IPS-15b (cell line): ENCODE measurements around the gene CD22.

ENCODE experiments used
- H3K27me3 ChIP-seq: one replicate; pipeline ENCODE4 v1.6.1; 2013; ENCODE audit warnings: low read length; ENCODE audit not compliant: control insufficient read depth, insufficient read depth
- H3K36me3 ChIP-seq: one replicate; pipeline ENCODE4 v1.6.1; 2013; ENCODE audit warnings: low read length; ENCODE audit not compliant: control insufficient read depth, insufficient read depth
- H3K4me1 ChIP-seq: one replicate; pipeline ENCODE4 v1.6.1; 2013; ENCODE audit warnings: mild to moderate bottlenecking, low read length; ENCODE audit not compliant: control insufficient read depth, insufficient read depth
- H3K4me3 ChIP-seq: one replicate; pipeline ENCODE4 v1.5.1; 2013; ENCODE audit warnings: low read depth, low read length
- H3K9ac ChIP-seq: one replicate; pipeline ENCODE4 v1.6.1; 2013; ENCODE audit warnings: low read depth, mild to moderate bottlenecking, low read length
- H3K9me3 ChIP-seq: one replicate; pipeline ENCODE4 v1.6.1; 2013; ENCODE audit warnings: mild to moderate bottlenecking, low read length; ENCODE audit not compliant: control insufficient read depth, insufficient read depth

CD22 gene

GRCh38 chr19:35297515-35297848 is 31.5 kb upstream of the CD22 start:
- Histone ChIP-seq H3K9me3 (no peaks in the 10 kb centered on the region), H3K4me3 (no peak overlapping the region), H3K9ac (no peak overlapping the region), H3K4me1 (no peaks in the 10 kb centered on the region), H3K36me3 (no peaks in the 10 kb centered on the region), H3K27me3 (peaks cover 3% of the 10 kb centered on the region)

DNA sequence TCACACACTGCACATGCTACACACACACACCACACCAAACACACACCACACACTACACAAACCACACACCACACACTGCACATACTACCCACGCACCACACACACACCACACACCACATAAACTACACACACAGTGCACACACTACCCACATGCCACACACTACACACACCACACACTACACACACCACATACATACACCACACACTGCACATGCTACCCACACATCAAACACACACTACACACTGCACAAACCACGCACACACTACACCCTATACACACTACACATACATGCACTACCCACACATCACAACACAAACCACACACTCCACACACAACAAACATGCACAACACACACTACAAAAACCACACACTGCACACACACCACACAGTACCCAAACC is 31.1 kb upstream of the CD22 start:
- no peak overlapping the region for H3K4me3 ChIP-seq
- peaks cover 3% of the 10 kb centered on the region for H3K27me3 ChIP-seq
- H3K9ac ChIP-seq = no peak overlapping the region
- no peaks in the 10 kb centered on the region for H3K9me3 ChIP-seq
- H3K36me3 ChIP-seq = no peaks in the 10 kb centered on the region
- H3K4me1 ChIP-seq = no peaks in the 10 kb centered on the region

DNA sequence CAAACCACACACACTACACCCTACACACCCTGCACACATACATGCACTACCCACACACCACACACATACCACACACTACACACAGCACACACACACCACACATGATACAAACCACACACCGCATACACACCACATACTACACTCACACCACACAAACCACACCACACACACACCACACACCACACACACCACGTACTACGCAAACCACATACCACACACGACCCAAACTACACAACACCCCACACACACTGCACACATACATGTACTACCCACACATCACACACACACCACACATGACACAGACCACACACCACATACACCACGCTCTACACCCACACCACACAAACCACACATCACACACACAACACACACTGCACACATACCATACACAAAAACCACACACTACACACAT is 30.4 kb upstream of the CD22 start:
- H3K9me3 ChIP-seq = no peaks in the 10 kb centered on the region
- H3K4me1 ChIP-seq = no peaks in the 10 kb centered on the region
- peaks cover 3% of the 10 kb centered on the region for H3K27me3 ChIP-seq
- H3K4me3 ChIP-seq = no peak overlapping the region
- H3K9ac ChIP-seq = no peak overlapping the region
- H3K36me3 ChIP-seq = no peaks in the 10 kb centered on the region

DNA sequence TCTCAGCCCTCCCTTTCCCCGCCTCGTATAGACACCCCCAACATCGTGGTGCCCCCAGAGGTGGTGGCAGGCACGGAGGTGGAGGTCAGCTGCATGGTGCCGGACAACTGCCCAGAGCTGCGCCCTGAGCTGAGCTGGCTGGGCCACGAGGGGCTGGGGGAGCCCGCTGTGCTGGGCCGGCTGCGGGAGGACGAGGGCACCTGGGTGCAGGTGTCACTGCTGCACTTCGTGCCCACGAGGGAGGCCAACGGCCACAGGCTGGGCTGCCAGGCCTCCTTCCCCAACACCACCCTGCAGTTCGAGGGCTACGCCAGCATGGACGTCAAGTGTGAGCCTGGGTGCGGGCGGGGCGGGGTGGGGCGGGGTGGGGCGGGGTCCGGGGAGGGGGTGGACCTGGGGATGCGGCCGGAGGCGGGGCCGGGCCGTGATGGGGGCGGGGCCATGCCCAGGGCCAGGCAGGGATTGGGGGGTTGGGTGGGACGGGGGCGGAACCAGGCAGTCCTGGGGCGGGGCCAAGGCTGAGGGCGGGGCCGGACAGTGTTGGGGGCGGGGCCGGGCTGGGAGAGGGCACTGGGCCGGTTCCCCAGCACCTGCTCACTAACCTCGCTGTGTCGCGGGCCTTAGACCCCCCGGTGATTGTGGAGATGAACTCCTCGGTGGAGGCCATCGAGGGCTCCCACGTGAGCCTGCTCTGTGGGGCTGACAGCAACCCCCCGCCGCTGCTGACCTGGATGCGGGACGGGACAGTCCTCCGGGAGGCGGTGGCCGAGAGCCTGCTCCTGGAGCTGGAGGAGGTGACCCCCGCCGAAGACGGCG is 29.3 kb upstream of the CD22 start:
- Histone ChIP-seq H3K4me1 (no peaks in the 10 kb centered on the region), H3K36me3 (no peaks in the 10 kb centered on the region), H3K27me3 (peaks cover 3% of the 10 kb centered on the region), H3K9me3 (no peaks in the 10 kb centered on the region), H3K9ac (no peak overlapping the region), H3K4me3 (peak overlapping the region; percentile 8)

DNA sequence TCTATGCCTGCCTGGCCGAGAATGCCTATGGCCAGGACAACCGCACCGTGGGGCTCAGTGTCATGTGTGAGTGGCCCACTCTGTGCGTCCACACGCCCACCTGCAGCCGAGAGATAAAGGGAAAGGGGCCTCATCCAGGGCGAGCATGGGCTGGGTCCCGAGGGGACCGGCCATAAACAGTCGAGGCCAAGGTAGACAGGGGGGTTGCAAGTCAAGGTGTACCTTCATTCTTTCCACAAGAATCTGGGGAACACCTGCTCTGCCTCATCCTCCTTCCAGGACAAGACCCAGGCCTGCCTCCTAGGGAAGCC is 28.7 kb upstream of the CD22 start:
- Histone ChIP-seq H3K4me1 (no peaks in the 10 kb centered on the region), H3K4me3 (peak overlapping the region; percentile 8), H3K36me3 (no peaks in the 10 kb centered on the region), H3K9me3 (no peaks in the 10 kb centered on the region), H3K27me3 (peaks cover 3% of the 10 kb centered on the region), H3K9ac (no peak overlapping the region)

GRCh38 chr19:35301961-35302360 is 27.0 kb upstream of the CD22 start:
- Histone ChIP-seq H3K4me1 (no peaks in the 10 kb centered on the region), H3K27me3 (peaks cover 3% of the 10 kb centered on the region), H3K4me3 (no peak overlapping the region), H3K9me3 (no peaks in the 10 kb centered on the region), H3K9ac (no peak overlapping the region), H3K36me3 (no peaks in the 10 kb centered on the region)

DNA sequence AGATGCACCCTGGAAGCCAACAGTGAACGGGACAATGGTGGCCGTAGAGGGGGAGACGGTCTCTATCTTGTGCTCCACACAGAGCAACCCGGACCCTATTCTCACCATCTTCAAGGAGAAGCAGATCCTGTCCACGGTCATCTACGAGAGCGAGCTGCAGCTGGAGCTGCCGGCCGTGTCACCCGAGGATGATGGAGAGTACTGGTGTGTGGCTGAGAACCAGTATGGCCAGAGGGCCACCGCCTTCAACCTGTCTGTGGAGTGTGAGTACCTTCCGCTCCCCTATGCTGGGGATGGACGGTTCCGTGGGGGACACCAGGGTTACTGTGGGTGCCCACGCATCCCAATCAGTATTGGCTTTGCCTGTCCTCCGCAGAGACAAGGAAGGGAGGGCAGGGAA is 26.5 kb upstream of the CD22 start:
- H3K9ac ChIP-seq = no peak overlapping the region
- H3K9me3 ChIP-seq = no peaks in the 10 kb centered on the region
- H3K27me3 ChIP-seq = peaks cover 3% of the 10 kb centered on the region
- no peaks in the 10 kb centered on the region for H3K36me3 ChIP-seq
- H3K4me1 ChIP-seq = no peaks in the 10 kb centered on the region
- no peak overlapping the region for H3K4me3 ChIP-seq

GRCh38 chr19:35303357-35303915 is 25.6 kb upstream of the CD22 start:
- Histone ChIP-seq H3K27me3 (peaks cover 3% of the 10 kb centered on the region), H3K9ac (no peak overlapping the region), H3K4me1 (no peaks in the 10 kb centered on the region), H3K4me3 (no peak overlapping the region), H3K36me3 (no peaks in the 10 kb centered on the region), H3K9me3 (no peaks in the 10 kb centered on the region)

DNA sequence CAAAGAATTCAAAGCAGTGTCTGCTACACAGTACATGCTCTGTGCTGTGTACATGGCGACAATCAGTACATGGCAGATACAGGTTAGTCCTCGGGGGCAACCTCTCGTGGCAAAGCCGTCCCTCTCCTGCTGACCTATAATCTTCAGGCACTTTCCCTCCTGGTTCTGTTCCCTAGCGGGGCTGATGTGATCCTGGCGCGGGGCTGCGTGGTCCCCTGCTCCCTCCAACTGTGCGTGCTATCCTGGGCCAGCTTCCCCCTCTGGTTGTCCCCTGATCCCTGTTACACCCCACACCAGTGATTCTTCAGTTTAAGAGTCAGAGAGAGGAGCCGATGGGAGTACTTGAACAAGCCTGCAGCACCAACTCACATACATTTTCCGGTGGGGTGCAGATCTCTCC is 25.0 kb upstream of the CD22 start:
- H3K4me1 ChIP-seq = no peaks in the 10 kb centered on the region
- H3K9me3 ChIP-seq = no peaks in the 10 kb centered on the region
- H3K9ac ChIP-seq = no peak overlapping the region
- peaks cover under 1% of the 10 kb centered on the region for H3K27me3 ChIP-seq
- H3K4me3 ChIP-seq = no peak overlapping the region
- no peaks in the 10 kb centered on the region for H3K36me3 ChIP-seq

DNA sequence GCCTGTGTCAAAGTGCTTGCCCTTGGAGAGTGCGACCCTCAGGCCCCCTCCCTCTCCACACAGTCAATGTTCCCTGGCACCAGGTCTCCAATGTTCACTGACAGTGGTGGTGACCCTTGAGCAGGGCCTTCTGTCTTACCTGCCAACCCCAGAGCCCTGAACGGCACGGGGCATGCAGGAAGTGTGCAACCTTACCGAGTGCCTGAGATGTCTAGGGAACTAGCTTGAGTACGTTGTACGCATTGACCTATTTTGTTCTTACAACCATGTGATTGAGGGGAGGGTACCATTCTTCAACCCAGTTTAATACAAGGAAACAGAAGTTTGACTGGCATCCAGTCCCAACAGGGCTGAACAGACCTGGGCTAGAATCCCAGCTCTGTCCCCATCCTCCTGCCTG is 23.8 kb upstream of the CD22 start:
- Histone ChIP-seq H3K4me1 (no peaks in the 10 kb centered on the region), H3K9me3 (no peaks in the 10 kb centered on the region), H3K9ac (no peak overlapping the region), H3K4me3 (no peak overlapping the region), H3K36me3 (no peaks in the 10 kb centered on the region), H3K27me3 (no peaks in the 10 kb centered on the region)

GRCh38 chr19:35306473-35307246 is 22.3 kb upstream of the CD22 start:
- no peak overlapping the region for H3K4me3 ChIP-seq
- no peaks in the 10 kb centered on the region for H3K36me3 ChIP-seq
- no peaks in the 10 kb centered on the region for H3K27me3 ChIP-seq
- no peaks in the 10 kb centered on the region for H3K4me1 ChIP-seq
- no peak overlapping the region for H3K9ac ChIP-seq
- no peaks in the 10 kb centered on the region for H3K9me3 ChIP-seq

GRCh38 chr19:35307931-35308330 is 21.1 kb upstream of the CD22 start:
- no peaks in the 10 kb centered on the region for H3K36me3 ChIP-seq
- H3K9me3 ChIP-seq = no peaks in the 10 kb centered on the region
- no peaks in the 10 kb centered on the region for H3K27me3 ChIP-seq
- no peak overlapping the region for H3K9ac ChIP-seq
- H3K4me3 ChIP-seq = no peak overlapping the region
- H3K4me1 ChIP-seq = no peaks in the 10 kb centered on the region
